ENCODE results near the gene IRAK3.
"Not testable (repeated sequence)": the region's sequence is repeated elsewhere in the genome, so short reads cannot be mapped to it uniquely, and the experiment has no call there.

Gene IRAK3

DNA sequence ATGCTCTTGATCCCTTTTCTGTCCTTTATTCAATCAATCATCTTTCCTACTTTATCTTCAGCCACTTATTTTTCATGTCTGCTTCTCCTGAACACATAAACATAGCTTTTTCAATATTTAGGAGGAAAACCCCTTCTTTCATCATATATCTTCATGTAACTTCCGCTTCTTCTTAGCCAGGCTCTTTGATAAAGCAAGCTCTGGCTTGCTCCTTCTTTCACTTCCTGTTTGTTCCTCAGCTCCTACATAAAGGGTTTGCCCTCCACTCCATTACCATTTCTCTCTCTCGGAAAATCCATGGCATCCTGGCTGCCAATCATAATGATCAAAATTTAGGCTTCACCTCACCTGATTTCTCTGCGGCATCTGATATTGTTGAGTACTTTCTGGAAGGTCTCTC lies 79.5 kb downstream of the IRAK3 start:
- no peak for DNase-seq

DNA sequence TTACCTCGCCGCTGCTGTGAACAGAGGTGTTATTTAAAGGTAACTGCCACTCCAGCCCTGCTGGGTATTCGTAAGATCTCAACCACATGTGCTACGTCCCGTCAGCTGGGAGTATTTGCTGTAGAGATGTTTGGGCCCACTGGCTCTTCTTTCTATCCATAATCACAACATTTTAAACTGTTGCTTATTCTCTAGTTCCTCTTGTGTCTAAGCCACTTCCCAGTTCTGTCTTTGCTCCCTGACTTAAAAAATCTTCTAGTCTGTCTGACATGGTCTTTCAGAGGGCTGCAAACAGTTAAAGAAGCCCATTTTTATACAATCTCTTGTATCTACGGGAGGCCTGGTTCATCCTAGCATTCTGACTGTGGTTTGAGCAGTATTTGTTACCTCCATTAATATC lies 80.1 kb downstream of the IRAK3 start:
- no peak for DNase-seq

GRCh38 chr12:66269757-66270383 lies 80.9 kb downstream of the IRAK3 start:
- peak in 1 of 2 donors; percentile 16 for DNase-seq

DNA sequence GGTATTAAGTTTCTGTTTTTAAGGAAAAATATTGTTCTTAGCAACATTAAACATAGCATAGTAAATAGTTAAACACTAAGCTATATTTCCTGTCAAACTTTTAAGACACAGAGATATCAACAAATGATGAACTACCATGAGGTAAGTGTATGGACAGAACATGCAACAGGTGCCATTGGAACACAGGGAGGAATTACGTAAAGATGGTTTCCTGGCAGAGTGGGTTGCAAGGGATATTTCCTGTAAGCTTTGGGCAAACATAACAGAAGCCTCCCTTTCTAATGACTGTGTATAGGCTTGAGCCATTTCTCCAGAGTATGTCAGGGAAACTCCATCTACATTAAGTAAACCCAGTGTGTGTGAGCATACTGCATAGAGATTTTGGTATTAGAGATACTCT lies 81.6 kb downstream of the IRAK3 start:
- no peak for DNase-seq

DNA sequence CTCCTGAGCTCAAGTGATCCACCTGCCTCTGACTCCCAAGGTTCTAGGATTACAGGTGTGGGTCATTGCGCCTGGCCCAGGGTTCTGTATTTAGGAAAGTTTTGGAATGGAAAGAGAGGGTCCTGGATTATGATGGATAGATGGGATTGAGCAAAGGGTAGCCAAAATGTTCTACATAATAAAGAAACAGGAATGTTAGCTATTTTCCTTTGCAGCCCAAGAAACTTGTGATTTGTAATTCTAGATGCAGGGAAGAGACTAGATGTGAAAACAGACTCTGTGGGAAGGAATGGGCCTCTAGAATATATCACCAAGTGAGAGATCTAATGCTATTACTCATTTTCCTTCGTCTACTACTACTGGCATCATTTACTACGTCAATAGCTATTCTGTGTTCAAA lies 83.6 kb downstream of the IRAK3 start:
- no peak for DNase-seq

DNA sequence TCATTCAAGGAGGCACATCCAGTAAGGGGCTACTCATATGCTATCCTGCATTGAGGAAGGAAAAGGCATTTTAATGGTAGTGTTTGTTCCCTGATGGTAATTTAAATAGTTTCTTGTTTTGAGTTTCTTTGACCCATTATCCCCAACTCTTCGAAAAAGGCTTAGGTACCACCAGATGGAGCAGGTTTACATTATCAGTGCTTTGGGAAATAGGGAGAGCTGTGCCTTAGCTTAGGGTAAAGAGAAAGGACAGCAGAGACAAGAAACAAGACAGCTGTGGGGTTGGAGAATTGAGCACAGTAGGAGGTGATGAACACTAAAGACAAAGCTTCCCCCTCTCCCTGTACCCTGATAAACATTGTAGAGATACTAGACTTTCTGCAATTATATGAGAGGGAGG lies 84.1 kb downstream of the IRAK3 start:
- DNase-seq, result no peak

DNA sequence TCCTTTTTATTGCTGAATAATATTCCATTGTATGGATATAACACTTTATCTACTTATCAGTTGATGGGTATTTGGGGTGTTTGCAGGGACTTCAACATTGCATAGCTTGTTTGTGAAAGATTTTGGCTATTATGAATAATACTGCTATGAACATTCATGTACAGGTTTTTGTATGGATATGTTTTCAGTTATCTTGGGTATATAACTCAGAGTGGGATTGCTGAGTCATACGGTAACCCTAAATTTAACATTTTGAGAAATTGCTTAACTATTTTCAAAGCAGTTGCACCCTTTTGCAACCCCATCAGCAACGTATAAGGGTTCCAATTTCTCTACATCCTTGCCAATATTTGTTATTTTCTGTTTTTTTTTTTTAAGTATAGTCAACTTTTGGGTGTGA lies 86.0 kb downstream of the IRAK3 start:
- no peak for DNase-seq

- DNase-seq, result peak; percentile 31 to 48
Measured at GRCh38 chr12:66279123-66279712, 90.2 kb downstream of the IRAK3 start.

DNA sequence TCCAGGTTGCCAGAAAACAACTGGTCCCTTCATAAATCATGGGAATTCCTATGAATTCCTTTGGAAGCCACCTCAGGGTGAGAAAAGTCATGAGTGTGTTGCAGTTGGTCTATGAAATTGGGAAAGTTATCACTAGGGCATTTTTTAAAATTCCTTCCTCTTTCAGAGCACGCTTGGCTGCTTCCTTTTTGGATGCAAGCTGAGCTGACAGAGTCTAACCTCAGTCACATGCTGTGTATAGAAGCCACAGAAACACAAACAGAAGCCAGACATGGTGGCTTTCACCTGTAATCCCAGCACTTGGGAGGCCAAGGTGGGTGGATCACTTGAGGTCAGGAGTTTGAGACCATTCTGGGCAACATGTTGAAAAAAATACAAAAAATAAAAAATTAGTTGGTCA lies 91.5 kb downstream of the IRAK3 start:
- no peak for DNase-seq

DNA sequence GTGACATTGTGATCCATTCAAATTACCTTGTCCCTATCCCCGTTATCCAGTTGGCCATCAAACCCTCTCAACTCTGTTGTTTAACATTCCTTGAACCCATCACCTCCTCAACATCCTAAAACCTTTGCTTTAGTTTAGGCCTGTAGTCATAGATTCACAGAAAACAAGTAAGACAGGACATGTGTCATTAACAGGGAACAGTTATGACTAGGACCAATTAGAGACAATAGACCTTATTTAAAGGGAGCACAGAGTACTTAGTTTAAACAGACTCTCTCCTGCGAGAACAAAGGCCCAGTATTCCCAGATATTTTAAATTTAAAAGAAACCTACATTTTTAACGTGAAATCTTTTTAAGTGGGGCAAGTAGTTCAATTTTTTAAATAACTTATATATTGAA lies 93.2 kb downstream of the IRAK3 start:
- DNase-seq, result no peak

GRCh38 chr12:66287275-66287674 lies 98.3 kb downstream of the IRAK3 start:
- no peak for DNase-seq

GRCh38 chr12:66288121-66288520 lies 99.1 kb downstream of the IRAK3 start:
- DNase-seq, result peak; percentile 63 to 65

GRCh38 chr12:66289485-66289884 lies 100.5 kb downstream of the IRAK3 start:
- no peak for DNase-seq

DNA sequence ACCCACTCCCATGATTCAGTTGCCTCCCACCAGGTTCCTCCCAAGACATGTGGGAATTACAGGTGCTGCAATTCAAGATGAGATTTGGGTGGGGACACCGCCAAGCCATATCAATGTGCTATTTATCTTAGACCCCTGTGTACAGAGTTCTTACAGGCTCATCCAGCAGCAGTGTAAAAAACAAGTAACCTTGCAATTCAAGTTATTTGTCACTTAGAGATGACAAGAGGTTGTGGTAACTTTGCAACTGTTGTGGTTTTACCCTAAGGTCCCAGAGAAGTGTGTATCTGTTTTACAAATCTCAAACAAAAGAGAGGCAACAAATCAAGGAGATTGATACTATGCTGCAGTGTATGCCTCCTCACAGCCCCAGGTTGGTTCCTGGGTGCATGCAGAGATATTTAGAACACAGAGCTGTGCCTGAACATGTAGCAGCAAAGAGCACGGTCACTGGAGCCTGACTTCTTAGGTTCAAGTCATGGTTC lies 101.7 kb downstream of the IRAK3 start:
- no peak for DNase-seq

DNA sequence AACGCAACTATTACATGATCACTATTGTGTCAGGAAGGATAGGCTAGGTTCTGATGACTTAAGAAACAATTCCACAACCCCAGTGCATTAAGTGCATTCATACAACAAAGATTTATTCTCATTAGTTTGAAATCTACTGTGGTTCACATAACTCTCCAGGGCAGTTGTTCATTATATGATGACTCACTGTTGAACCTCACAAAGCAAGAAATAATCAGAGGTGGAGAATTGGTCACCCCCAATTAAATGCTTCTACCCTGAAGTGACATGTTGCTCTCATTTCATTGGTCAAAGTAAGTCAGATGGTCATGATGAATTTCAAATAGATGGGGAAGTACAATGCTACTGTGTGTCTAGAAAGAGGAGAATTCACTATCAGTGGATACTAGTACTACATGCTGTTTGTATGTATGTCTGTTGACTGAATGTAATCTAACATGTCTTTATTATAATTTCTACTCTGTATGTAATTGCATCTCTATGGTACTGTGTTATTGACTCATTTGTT lies 107.2 kb downstream of the IRAK3 start:
- DNase-seq, result no peak

DNA sequence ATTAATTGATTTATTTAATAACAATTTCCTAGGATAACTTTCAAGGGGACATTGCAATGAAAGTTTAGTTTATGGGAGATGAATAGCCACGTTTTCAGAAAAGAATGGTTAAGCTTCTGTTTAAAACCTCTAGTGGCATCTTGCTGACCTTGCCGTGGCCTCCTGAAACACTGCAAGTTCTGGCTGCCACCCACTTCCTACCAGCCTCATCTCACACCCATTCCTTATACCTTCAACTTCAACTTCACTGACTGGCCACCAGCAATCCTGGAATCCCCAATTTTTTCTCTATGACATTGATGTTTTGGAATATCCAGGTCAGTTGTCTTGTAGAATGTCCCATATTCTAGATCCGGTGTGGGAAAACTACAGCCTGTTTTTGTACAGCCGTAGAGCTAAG lies 108.1 kb downstream of the IRAK3 start:
- no peak for DNase-seq

GRCh38 chr12:66297923-66298322 lies 108.9 kb downstream of the IRAK3 start:
- no peak for DNase-seq

- peak; percentile 98 to 99 for DNase-seq
Measured at GRCh38 chr12:66301944-66302826, 113.2 kb downstream of the IRAK3 start, which contains the start of gene HELB. HELB (plus strand) TSS chr12:66302493; CDS start chr12:66302604, 111 bp downstream.

DNA sequence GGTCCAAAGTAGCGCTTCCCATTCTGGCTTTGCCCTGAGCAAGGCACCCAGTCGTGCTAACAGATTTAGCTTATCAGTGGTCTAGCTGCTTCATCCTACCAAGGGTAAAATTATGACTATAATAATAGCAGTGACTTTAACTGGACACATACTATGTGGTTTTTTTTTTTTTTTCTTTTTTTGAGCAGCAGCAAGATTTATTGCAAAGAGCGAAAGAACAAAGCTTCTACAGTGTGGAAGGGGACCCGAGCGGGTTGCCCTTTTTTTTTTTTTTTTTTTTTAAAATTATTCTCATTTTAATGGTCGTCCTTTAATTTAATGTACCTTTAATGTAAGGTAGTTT lies 113.8 kb downstream of the IRAK3 start:
- DNase-seq, result no peak

- not testable (repeated sequence) for DNase-seq
Measured at GRCh38 chr12:66303316-66303804, 114.3 kb downstream of the IRAK3 start.
